ENCODE data around the gene TNPO3.

The TNPO3 gene

DNA sequence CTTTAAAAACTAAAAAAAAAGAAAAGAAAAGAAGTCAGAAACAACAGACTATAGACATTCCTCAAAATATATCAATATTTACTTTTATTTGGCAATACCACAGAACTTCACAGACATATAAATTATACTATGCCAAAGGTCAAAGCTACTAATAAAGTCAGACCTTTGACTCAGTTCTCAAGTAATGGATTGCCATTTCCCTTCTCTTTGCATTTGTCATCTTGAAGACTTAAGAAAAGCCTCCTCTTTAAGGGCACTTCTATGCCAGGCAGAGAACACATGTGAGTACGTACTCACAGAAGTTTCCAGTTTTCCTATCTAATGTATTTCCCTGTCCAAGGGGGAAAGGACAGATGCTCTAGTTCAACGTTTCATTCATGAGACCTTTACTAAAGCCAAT, 37.6 kb downstream of the TNPO3 start:
- TF ChIP-seq MYC (IDR thresholded peaks at IDR 0.05; ENCODE audit: low read depth, low read length) (no peak), POLR2A (IDR thresholded peaks at IDR 0.05; ENCODE audit: extremely low read depth, insufficient read length) (no peak)
- TF ChIP-seq, protein P1, sequence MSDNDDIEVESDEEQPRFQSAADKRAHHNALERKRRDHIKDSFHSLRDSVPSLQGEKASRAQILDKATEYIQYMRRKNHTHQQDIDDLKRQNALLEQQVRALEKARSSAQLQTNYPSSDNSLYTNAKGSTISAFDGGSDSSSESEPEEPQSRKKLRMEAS (IDR thresholded peaks at IDR 0.05; ENCODE audit: low read depth, low read length) = no peak
- TF ChIP-seq, protein P2, sequence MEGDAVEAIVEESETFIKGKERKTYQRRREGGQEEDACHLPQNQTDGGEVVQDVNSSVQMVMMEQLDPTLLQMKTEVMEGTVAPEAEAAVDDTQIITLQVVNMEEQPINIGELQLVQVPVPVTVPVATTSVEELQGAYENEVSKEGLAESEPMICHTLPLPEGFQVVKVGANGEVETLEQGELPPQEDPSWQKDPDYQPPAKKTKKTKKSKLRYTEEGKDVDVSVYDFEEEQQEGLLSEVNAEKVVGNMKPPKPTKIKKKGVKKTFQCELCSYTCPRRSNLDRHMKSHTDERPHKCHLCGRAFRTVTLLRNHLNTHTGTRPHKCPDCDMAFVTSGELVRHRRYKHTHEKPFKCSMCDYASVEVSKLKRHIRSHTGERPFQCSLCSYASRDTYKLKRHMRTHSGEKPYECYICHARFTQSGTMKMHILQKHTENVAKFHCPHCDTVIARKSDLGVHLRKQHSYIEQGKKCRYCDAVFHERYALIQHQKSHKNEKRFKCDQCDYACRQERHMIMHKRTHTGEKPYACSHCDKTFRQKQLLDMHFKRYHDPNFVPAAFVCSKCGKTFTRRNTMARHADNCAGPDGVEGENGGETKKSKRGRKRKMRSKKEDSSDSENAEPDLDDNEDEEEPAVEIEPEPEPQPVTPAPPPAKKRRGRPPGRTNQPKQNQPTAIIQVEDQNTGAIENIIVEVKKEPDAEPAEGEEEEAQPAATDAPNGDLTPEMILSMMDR (IDR thresholded peaks at IDR 0.05; ENCODE audit: low read depth, low read length) = no peak

DNA sequence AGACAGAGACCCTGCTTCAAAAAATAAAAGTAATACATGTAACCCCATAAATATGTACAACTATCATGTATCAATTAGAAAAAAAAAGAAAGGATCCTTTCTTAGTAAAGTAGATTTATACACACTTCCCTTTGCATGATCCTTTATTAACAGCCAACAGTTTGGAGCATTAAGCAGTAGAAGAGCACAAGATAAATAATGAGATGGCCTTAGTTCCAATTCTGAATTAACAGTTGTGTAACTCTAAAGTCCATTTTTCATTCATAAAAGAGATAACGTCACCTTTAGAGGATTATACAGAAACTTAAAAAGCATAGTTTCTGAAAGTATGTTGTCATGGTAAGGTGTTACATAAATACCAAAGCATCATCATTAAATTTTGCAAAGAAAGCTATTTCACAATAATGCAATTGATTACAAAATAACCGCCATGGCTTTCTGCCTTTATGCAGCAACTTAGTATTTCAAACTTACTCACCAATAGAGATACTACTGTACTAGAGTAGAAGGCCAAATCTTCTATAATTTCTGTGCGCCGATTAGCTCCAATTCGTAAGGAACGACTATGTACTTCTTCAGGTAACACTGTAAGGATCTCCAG, 40.3 kb downstream of the TNPO3 start:
- TF ChIP-seq POLR2A (IDR thresholded peaks at IDR 0.05; ENCODE audit: extremely low read depth, insufficient read length) = no peak
- TF ChIP-seq, protein P2 (IDR thresholded peaks at IDR 0.05; ENCODE audit: low read depth, low read length) = no peak
- no peak overlapping the region for H3K4me3 ChIP-seq (ENCODE audit: low read depth, low read length)
- peak; percentile 74 for DNase-seq (ENCODE audit: low read depth)

More for the DNA sequence above, 37.6 kb downstream of the TNPO3 start:
- H3K4me3 ChIP-seq (ENCODE audit: low read depth, low read length) = no peak overlapping the region
- no peak for DNase-seq (ENCODE audit: low read depth)

DNA sequence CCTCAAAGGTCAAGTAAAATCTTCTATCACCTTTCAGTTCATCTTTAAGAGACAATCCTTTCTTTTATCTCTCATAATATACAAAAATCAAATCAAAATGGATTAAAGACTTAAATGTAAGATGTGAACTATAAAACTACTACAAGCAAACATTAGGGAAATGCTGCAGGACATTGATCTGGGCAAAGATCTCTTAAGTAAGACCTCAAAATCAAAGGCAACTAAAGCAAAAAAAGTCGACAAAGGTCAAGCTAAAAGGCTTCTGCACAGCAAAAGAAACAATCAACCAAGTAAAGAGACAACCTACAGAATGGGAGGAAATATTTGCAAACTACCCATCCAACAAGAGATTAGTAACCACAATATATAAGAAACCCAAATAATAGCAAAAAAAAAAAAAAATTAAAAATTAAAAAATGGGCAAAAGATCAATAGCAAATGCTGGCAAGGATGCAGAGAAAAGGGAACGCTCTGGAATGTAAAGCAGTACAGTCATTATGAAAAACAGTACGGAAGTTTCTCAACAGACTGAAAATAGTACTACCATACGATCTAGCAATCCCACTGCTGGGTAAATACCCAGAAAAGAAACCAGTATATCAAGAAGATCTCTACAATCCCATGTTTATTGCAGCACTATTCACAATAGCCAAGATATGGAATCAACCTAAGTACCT, 41.7 kb downstream of the TNPO3 start:
- no peak overlapping the region for H3K4me3 ChIP-seq (ENCODE audit: low read depth, low read length)
- TF ChIP-seq, protein P1 (IDR thresholded peaks at IDR 0.05; ENCODE audit: low read depth, low read length) = no peak
- TF ChIP-seq MYC (IDR thresholded peaks at IDR 0.05; ENCODE audit: low read depth, low read length) = no peak
- TF ChIP-seq POLR2A (IDR thresholded peaks at IDR 0.05; ENCODE audit: extremely low read depth, insufficient read length) = no peak
- TF ChIP-seq, protein P2 (IDR thresholded peaks at IDR 0.05; ENCODE audit: low read depth, low read length) = no peak
- no peak for DNase-seq (ENCODE audit: low read depth)

DNA sequence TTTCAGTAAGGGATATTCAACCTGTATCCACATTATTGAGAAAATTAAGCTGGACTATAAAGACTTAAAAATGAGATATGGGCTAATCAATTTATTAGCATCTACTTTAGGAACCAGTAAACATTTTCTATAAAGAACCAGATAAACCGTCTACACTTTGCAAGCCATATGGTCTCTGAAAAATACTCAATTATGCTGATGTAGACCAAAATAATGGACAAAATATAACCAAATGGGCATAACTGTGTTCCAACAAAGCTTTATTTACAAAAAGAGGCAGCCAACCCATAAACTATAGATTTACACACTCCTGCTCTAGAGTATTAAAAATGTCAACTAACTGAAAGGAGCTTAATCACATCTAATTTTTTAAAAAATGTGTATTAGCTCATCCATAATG, 42.3 kb downstream of the TNPO3 start:
- H3K4me3 ChIP-seq (ENCODE audit: low read depth, low read length) = no peak overlapping the region
- DNase-seq (ENCODE audit: low read depth) = no peak
- TF ChIP-seq POLR2A (IDR thresholded peaks at IDR 0.05; ENCODE audit: extremely low read depth, insufficient read length) (no peak), MYC (IDR thresholded peaks at IDR 0.05; ENCODE audit: low read depth, low read length) (no peak)
- TF ChIP-seq, protein P2 (IDR thresholded peaks at IDR 0.05; ENCODE audit: low read depth, low read length) = no peak
- TF ChIP-seq, protein P1 (IDR thresholded peaks at IDR 0.05; ENCODE audit: low read depth, low read length) = no peak

DNA sequence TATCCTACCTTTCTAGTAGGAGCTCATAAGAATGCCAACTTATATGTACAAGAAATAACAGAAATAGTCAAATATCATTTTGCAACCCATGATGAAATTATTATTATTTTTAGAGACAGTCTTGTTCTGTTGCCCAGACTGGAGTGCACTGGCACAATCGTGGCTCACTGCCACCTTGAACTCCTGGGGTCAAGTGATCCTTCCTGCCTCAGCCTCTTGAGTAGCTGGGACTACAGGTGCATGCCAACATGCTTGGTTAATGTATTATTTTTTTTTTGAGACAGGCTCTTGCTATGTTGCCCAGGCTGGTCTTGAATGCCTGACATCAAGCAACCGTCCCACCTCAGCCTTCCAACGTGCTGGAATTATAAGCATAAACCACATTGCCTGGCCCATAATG, 44.8 kb downstream of the TNPO3 start:
- H3K4me3 ChIP-seq (ENCODE audit: low read depth, low read length) = no peak overlapping the region
- TF ChIP-seq, protein P2 (IDR thresholded peaks at IDR 0.05; ENCODE audit: low read depth, low read length) = no peak
- no peak for TF ChIP-seq POLR2A (IDR thresholded peaks at IDR 0.05; ENCODE audit: extremely low read depth, insufficient read length)
- TF ChIP-seq MYC (IDR thresholded peaks at IDR 0.05; ENCODE audit: low read depth, low read length) = no peak
- TF ChIP-seq, protein P1 (IDR thresholded peaks at IDR 0.05; ENCODE audit: low read depth, low read length) = no peak
- DNase-seq (ENCODE audit: low read depth) = no peak
